Medulla oblongata (tissue), 1 donor: ENCODE results near the gene SLC2A13.

Experiments used
- DNase-seq: peaks from one replicate; pipeline ENCODE4 v3.0.0-alpha.2; 2015; ENCODE audit errors: extremely low spot score

The SLC2A13 gene

GRCh38 chr12:40105515-40106201 lies at the start of gene SLC2A13:
SLC2A13 (minus strand) TSS chr12:40106081; CDS start chr12:40105808, 273 bp downstream.
- DNase-seq, result peak; percentile 87

GRCh38 chr12:40154381-40154780 lies 48.5 kb upstream of the SLC2A13 start:
- no peak for DNase-seq

- DNase-seq, result no peak
Observed at GRCh38 chr12:40153432-40153831, 47.6 kb upstream of the SLC2A13 start.

GRCh38 chr12:40152783-40153383 lies 47.0 kb upstream of the SLC2A13 start:
- peak; percentile 67 for DNase-seq

GRCh38 chr12:40149673-40150260 lies 43.9 kb upstream of the SLC2A13 start:
- no peak for DNase-seq

GRCh38 chr12:40146800-40147797 lies 41.2 kb upstream of the SLC2A13 start:
- peak; percentile 63 for DNase-seq

GRCh38 chr12:40145896-40146295 lies 40.0 kb upstream of the SLC2A13 start:
- DNase-seq, result no peak

GRCh38 chr12:40144023-40144422 lies 38.1 kb upstream of the SLC2A13 start:
- DNase-seq, result peak; percentile 83

GRCh38 chr12:40142001-40142744 lies 36.3 kb upstream of the SLC2A13 start:
- DNase-seq, result no peak

GRCh38 chr12:40138526-40138925 lies 32.6 kb upstream of the SLC2A13 start:
- DNase-seq, result no peak

- DNase-seq, result peak; percentile 70
Observed at GRCh38 chr12:40137252-40137651, 31.4 kb upstream of the SLC2A13 start.

GRCh38 chr12:40127408-40127807 lies 21.5 kb upstream of the SLC2A13 start:
- no peak for DNase-seq

- no peak for DNase-seq
Observed at GRCh38 chr12:40123496-40123895, 17.6 kb upstream of the SLC2A13 start.

GRCh38 chr12:40122842-40123241 lies 17.0 kb upstream of the SLC2A13 start:
- DNase-seq, result no peak

GRCh38 chr12:40117818-40118217 lies 11.9 kb upstream of the SLC2A13 start:
- DNase-seq, result no peak

GRCh38 chr12:40110586-40110985 lies 4.7 kb upstream of the SLC2A13 start:
- DNase-seq, result no peak

- DNase-seq, result no peak
Observed at GRCh38 chr12:40107803-40108620, 2.1 kb upstream of the SLC2A13 start.

GRCh38 chr12:40107098-40107802 lies 1.4 kb upstream of the SLC2A13 start:
- peak; percentile 90 for DNase-seq

- DNase-seq, result peak; percentile 8
Observed at GRCh38 chr12:40106655-40107054, 774 bp upstream of the SLC2A13 start.

GRCh38 chr12:40106202-40106533 lies 287 bp upstream of the SLC2A13 start:
- no peak for DNase-seq
